GM11168 (cell line): ENCODE results near the gene POU5F2.

Experiments used
- in situ Hi-C: fragments of 300-500 bp; cut with MboI; formaldehyde crosslinking; loops from one replicate; pipeline ENCODE4 v1.12.0; 2022; ENCODE audit warnings: low sequenced_read_pairs; ENCODE audit not compliant: unreplicated experiment

POU5F2 gene

DNA sequence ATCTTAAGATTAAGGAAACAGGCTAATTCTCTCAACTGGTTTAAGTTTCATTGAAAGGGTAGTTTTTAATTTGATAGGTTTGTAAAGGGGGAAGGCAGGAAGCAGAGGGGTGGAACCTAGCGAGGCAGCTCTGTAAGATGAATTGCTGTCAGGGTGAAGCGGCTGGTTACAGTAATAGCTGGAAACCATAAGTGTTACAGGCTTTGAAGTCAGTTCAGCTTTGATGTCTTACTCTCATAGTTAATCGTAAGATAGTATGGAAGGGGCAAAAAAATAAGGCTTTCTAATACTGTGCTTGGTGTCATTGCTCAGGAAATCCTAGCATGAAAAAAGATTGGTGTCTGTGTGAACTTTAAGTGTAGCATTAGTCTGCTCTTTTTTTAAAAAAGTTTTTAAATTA lies 20.3 kb downstream of the POU5F2 start:
- in situ Hi-C loops: no loop called here

DNA sequence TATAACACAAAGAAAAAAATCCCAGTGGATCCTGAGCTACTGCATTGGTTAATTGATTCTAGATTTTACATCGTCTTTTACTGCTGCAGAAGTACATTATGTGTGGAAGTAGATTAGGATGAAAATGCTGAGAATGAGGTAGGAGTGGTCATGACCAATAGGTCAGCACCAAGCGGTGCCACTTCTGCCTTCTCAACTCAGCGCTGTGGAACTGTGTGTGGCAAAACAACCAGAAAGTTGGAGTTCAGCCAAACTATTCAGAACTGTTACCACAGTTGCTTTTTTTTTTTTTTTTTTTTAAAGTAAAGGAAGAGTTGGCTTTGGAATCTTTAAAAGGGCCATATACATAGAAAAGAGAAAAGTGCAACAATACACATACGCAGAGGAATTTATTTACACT lies 24.2 kb downstream of the POU5F2 start:
- in situ Hi-C loops: no loop called here

DNA sequence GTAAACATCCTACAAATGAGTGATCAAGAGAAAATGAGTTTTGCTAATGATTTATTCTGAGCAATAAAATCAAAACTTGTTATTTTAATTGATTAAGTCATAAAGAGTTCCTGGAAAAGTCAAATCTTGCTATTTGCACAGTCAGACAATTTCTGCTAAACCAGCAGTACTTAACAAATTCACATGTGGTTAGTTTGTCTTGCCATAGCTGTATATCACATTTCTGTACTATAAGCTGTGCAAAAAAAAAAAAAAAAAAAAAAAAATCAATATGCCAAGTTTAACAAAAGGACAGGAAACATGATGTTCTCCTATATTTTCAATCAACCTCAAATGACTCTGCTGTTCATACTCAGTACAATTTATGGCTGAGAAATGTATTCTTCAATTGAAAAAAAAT lies 24.9 kb downstream of the POU5F2 start:
- in situ Hi-C loops: no loop called here

DNA sequence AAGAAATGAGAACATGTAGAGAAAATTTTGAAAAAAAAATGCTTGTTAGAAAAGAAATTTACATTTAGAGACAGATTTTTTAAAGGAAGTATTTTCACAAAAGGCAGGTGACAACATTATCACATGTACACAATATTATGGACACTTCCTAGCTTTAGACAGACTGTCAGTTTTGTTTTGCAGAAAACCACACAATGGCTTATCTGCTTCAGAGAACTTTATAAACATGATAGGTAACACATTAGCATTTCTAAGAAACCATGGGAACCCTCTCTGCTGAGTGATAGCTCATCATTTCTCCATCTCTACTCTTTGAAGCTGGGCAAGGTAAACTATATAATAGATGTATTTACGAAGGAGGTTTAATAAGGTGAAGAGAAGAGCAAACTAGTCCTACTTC lies 25.6 kb downstream of the POU5F2 start:
- in situ Hi-C loops: no loop called here

DNA sequence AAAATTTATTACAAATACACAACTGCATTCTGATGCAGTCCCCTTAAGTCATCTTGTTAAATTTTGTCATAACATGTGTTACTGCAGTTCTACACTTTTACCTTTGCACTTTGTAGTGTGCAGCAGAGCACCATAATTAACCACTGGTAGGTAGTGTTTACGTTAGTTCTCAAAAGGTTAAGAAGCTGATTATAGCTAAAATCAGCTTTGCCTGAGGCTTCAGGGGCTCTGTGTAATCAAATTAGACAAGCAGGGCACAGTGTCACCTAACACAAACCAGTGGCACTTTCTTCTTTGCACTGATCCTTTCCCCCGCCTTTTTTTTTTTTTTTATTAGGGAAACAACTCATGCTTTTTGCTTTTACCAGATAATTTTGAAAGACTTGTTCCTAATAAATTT lies 26.1 kb downstream of the POU5F2 start:
- in situ Hi-C loops: no loop called here

DNA sequence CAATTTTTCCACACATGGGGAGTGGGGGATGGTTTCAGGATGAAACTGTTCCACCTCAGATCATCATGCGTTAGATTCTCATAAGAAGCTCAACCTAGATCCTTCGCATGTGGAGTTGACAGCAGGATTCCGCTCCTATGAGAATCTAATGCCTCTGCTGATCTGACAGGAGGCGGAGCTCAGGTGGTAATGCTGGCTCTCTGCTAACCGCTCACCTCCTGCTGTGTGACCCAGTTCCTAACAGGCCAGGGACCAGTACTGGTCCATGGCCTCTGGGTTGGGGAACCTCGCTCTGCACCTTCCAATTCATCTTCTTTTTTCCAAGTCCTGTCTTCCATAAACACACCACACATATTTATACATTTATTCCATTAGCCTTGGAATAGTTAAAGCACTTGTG lies 33.0 kb downstream of the POU5F2 start:
- in situ Hi-C loops: no loop called here

DNA sequence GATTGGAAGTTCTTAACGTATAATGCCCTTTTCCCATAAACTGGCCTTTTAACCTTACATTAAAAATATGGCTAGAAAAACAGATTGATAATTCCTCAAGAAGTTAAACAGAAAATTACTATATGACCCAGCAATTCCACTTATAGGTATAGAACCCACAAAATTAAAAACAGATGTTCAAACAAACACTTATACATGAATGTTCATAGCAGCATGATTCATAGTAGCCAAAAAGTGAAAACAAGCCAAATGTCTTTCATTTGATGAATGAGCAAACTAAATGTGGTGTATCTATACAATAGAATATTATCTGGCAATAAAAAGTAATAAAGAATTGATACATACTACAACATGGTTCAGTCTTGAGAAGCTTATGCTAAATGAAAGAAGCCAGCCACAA lies 35.5 kb downstream of the POU5F2 start:
- in situ Hi-C loops: no loop called here

DNA sequence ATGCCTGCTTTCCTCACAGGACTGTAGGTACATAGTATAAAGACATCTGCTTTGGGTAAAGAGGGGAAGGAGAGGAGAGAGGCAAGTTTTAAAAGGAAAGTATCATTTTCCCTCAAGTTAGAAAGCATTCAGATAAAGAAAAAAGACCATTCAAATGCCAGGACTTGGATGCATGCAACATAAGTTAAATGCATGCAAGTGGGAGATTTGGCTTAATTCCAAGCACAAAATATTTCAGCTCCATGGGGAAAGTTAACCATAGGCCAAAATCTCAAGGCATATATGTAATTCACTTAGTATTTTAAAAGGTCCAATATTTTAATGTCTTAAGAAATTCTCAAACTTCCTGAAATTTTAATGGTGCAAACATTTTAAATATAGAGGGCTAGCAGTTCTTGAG lies 36.4 kb downstream of the POU5F2 start:
- in situ Hi-C loops: no loop called here

DNA sequence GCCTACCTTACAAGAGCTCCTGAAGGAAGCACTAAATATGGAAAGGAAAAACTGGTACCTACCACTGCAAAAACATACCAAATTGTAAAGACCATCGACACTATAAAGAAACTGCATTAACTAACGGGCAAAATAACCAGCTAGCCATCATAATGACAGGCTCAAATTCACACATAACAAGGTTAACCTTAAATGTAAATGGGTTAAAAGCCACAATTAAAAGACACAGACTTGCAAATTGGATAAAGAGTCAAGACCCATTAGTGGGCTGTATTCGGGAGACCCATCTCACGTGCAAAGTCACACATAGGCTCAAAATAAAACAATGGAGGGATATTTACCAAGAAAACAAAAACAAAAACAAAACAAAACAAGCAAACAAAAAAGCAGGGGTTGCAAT lies 49.4 kb downstream of the POU5F2 start:
- in situ Hi-C loops: no loop called here
